H1 (cell line): Measurements from ENCODE around the gene SFMBT2. TPM values are rescaled to one million over a fixed set of nuclear protein-coding genes. Genes with fewer than 3 reads are reported as not detected.

ENCODE experiments used
- HDAC2 ChIP-seq, 2 experiments: fragments of 300-600 bp in 1 of 2; sonication (generic) in 1 of 2; IDR thresholded peaks; 2 replicates each; pipeline ENCODE4 v1.6.1; 2011 to 2012; ENCODE audit warnings: low read depth in 2 of 2, low read length in 2 of 2, mild to moderate bottlenecking in 2 of 2, moderate library complexity in 2 of 2, borderline replicate concordance in 1 of 2, inconsistent platforms in 1 of 2
- SIN3A ChIP-seq, 2 experiments: IDR thresholded peaks in 1 of 2; conservative IDR thresholded peaks in 1 of 2; 2 replicates each; pipeline ENCODE4 v1.6.1; 2011 to 2012; ENCODE audit warnings: low read length in 2 of 2, improper control_type of control experiment in 1 of 2, low read depth in 1 of 2, mild to moderate bottlenecking in 1 of 2
- polyA plus RNA-seq, 7 experiments: library from polyadenylated mRNA; depleted of rRNA in 3 of 7; stranded (reverse) in 5 of 7; unstranded in 2 of 7; fragments of >200 nt in 5 of 7; fragments of 200-250 nt in 2 of 7; gene quantifications; 1 replicate in 5 of 7; 2 replicates in 1 of 7; 4 replicates in 1 of 7; pipeline versions ENCODE4 v1.2.1 to v1.2.3, GENCODE V29; 2011 to 2013; ENCODE audit warnings: missing spikeins in 2 of 7, mixed read lengths in 2 of 7
- total RNA-seq: library from RNA; stranded (reverse); fragmentation: NEBNext Ultra II Directional; extraction: Animal tissue kit (Norgen Biotek cat#: 25700); gene quantifications from 2 replicates; pipeline ENCODE4 v1.2.1, GENCODE V29; 2021

SFMBT2 gene
- total and polyA plus RNA-seq, 2 of the 8 experiments (the other 6 are each of a cell fraction or from before 2014, with no cell fraction given): 2.9 to 11.0 TPM

DNA sequence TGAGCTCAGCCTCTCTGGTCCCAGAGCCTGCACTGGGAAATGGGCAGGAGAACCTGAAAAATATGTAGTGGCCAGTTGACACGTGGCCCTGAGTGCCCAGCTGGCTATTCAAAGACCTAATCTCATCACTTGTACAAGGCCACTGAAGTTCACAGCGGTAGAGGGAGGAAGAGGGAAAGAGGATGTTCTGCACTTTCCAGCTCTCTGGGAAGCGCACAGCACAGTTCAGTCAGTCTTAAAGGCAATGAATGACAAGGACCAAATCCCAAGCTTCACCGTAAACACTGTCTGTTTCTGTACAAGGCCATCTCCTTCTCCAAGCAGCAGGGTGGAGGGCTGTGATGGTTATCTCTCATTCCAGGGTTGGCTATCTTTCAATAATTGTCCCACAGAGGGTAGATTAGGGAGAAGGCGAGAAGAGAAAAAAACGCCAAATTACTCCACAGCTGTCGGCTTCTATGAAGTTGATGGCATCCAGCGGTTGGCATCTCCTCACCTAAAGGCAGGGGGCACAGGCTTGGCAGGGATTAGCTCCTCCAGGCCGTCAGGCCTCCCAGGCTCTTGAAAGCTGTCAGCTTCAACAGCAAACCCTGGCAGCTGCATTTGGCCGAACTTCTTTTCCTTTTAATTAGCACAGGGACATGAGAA, 10.6 kb downstream of the SFMBT2 start (continued):
- TF ChIP-seq HDAC2 (IDR thresholded peaks at IDR 0.05; ENCODE audit: borderline replicate concordance in 1 of 2, low read depth in 2 of 2, low read length in 2 of 2): no peak
- no peak for TF ChIP-seq SIN3A (conservative IDR thresholded peaks at IDR 0.05 in 1 of 2, IDR thresholded peaks at IDR 0.05 in 1 of 2; ENCODE audit: low read depth in 1 of 2, low read length in 2 of 2)
